Stimulated activated CD4-positive, alpha-beta T cell treated with anti-CD3 and anti-CD28 coated beads, Interleukin-1b, Interleukin-23, amount 100 ng/mL, for 4 hours (primary cell): Measurements from ENCODE around the gene CHRM3.
"Not testable (repeated sequence)": the region's sequence is repeated elsewhere in the genome, so short reads cannot be mapped to it uniquely, and the experiment has no call there.

ENCODE experiments used
- DNase-seq, 2 donors: peaks; one replicate each; pipeline ENCODE4 v3.0.0-alpha.2; 2020; ENCODE audit warnings: low read depth in 2 of 2

The CHRM3 gene

DNA sequence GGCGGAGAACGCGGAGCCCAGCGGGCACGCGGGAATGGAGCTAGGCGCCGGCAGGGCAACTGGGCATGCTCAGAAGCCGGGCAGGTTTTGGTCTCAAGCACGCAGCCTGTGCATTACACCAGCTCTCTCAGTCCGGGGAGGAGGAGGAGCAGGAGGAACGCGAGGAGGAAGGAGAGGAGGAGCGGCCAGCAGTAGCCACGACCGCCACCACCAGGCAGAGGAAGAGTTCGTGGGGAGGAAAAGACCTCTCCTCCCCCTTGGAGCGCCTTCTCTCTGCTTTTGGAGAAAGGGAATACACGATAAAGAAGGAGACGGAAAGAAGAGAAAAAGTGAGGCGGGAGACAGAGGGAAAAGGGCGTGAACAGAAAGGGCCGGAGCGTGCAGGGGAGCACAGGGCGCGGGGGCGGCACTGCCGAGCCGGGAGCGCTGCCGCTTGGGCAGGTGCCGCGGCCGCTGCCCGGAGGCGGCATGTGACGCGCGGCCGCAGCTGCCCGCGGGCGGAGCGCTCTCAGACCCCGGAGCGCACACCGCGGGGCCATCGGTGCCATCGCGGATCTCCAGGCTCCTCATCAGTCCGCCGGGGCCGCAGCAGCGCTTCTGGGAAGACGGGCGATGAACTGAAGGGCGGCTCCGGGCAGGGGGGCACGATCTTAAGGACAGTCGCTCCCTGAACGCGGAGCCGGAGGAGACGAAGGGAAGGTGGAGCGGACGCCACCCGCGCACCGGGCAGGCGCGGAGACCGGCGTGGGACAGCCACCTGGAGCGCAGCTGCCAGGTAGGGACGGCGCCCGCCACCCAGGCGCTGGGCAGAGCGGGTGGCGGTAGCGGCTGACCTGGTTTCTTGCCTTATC lies at the start of gene CHRM3:
CHRM3 (plus strand) TSS at position 116 of the 851 bp plus-strand sequence. CDS start 520,884 bp downstream, outside the sequence.
- DNase-seq: no peak

DNA sequence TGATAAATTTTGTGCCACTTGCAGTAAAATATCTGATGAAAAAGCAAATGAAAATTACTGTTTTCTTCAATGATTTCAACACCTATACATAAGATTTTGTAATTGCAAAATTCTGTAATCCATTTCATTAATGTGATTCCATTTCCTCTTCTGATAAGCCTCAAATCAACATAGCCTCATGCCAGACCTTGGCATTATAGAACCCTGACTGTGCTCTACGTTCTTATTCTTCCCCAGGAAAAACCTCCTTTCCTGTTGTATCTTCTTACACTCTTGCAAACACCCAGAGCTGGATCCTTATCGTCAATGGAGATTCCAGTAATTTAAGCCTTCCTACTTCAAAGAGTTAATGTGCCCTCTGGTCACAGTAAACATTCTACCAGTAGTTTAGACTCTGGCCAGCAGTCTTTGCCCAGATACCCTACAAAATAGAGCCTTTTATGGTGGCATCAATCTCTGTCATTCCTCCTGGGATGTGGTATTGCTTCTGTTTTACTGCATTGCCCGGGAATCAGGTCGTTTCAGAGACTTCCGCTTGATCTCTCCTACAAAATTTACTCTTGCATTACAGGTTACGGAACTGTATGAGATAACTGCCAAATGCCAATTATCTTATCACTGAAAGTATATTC lies 48.5 kb upstream of the CHRM3 start:
- DNase-seq: no peak

DNA sequence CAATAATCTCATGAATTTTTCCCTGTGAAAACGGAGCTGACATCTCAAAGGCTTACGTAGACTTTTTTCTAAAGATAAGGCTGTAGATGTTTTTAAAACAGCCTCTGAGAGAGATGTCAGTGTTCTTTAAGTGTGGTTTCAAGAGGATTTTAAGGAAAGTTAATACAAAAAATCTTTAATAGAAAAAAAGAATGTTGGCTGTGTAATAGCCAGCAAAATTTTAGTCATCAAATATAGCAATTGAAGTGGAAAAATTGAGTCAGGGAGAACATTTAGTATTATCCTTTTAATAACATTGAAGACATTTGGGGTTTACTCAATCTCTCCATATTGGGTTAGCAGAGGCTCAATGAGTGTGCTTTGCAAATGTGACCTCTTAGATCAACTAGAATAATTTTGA lies 38.6 kb upstream of the CHRM3 start:
- no peak for DNase-seq

DNA sequence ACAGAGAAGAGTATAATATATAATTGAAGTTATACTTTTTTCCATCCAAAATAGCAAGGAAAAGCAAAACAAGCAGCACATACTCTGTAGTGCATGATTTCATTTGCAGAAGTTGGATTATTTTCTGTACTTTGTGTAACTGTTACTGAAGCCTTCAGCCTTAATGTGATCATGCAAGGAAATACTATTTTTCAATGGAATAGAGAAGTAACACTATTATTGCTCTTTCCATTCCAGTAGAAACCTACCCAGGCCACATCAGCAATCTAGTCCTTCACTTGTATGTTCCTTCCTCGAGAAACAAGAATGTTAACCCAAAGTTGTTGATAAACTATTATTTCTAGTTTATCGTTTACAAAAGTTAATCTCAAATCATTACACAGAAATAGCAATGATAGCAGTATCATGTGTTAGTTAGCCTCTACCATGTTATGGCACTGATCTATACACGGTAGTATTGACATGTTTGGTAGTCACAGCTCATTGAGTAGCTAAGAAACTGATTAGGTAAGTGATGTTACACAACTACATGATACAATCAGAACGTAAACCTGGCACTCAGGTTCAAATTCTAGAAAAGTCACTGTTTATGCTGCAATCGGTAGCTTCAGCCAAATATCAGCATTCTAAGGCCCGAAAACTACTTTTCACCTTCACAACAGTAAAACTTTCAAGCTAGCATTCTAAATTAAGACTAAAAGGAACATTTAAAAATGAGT lies 37.6 kb upstream of the CHRM3 start:
- no peak for DNase-seq

DNA sequence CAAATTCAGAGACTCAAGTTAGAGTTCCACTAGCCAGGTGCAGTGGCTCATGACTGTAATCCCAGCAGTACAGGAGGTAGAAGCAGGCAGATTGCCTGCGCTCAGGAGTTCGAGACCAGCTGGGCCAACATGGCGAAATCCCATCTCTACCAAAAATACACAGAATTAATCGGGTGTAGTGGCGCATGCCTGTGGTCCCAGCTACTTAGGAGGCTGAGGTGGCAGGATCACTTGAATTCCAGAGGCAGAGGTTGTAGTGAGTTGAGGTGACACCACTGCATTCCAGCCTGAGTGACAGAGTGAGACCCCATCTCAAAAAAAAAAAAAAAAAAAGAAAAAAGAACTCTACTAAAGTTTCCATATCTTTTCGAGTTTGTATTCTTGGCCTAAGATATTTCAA lies 36.7 kb upstream of the CHRM3 start:
- no peak for DNase-seq

DNA sequence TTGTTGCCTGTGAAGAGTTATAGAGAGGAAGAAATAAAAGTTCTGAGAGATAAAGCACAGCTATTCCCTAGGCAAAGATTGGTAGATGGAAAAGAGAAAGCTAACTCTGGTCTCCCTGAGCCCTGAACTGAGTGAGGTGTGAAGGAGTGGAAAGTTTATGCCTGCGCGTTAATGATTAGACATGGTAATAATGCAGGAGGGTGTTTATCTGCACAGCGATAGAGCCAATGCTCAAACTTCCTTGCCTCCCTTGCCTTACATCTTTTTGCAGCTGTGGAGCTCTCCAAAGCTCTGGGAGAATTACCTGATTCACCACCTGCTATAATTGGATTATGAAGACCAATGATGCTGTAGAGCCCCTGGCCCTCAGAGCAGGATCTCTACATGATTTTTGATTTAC lies 32.8 kb upstream of the CHRM3 start:
- no peak for DNase-seq

DNA sequence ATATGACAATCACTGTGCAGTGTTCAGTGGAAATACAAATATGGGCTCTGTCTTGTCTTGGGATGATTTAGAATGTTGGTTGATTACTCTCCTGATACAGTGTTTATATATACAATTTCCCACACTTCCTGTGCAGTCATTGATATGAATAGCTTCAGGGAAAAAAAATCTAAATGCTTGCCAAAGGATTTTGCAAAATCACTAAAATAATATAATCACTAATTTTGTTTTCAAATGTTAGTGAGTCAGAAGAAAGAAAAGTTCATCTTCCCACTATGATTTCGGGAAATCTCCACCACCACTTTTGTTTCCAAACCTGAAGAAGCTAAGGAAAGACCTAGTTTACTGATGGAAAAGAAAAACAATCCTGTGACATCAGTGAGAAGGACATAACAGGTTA lies 32.1 kb upstream of the CHRM3 start:
- DNase-seq: no peak

DNA sequence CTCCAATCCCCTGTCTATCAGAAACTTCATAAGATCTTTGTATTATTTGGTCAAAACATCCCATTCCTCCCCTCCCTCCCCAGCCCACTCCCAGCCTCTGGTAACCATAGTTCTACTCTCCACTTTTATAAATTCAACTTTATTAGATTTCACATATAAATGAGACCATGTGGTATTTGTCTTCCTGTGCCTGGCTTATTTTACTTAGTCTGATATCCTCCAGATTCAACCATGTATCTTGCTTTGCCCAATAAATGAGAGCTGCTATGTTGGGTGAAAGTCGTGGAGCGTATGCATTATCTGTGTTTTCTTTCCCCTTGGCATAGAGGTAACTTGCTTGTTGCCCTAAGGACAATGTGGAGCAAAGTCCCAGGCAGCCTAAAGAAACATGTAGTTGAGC lies 28.5 kb upstream of the CHRM3 start:
- DNase-seq: no peak

DNA sequence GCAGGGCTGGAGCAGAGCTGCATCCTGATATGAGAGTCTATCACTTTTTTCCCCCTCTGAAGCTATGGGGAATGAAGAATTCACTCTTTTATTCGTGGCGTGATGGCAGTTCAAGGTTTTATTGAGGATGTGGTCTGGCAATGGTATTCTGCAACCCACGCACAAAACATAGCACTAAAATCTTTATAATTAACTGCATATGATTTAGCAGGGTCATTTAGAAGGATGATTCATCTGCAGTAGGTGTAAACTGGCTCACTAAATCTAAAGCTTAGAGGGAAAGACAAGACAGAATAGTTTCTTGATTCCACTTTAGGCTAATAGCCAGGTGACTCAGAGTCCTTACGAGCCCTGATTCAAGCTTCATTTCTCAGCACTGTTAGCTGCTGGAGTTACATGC lies 25.0 kb upstream of the CHRM3 start:
- DNase-seq: no peak

DNA sequence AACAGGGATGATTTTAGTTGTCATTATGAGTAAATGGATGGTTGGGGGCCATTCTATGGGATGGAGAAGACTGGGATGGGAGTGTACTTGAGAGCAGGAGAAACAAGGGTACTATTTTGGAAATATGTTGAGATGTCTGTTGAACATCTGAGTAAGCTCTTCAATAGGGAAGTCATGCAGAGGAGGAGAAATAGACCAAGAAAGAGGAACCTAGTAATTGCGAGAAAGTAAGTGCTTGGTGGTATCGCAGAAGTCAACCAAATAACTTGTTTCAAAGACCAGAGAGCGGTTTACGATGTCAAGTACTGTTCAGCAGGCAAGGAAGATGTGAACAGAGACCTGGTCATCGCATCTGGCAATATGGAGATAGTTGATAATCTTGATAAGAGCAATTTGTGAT lies 22.4 kb upstream of the CHRM3 start:
- no peak for DNase-seq

DNA sequence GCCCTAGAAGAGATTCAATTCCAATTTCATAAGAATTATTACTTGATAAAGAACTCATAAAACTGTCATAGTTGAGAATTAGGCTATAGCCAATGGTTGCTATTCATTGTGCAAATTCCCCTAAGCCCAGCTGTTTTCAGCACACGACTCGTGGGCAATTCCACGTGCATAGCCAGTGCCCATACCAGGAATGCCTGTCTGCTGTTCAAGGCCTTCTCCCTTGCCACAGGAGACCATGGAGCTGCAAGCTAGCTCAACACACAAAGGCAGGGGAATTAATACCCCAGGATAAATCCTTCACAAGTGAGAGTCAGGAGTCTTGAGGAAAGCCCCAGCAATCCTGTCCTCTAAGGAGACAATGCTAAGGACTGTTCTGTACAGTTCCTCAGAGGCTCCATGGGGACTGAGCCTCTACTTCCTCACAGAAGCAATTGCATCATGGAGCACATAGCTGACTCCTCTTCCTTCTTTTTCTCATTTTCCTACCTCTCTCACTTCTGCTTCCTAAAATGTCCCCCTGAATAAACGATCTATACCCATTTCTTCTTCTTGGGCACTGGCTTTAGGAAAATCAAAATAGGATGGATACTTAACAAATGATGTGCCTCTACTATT lies 19.1 kb upstream of the CHRM3 start:
- no peak for DNase-seq

DNA sequence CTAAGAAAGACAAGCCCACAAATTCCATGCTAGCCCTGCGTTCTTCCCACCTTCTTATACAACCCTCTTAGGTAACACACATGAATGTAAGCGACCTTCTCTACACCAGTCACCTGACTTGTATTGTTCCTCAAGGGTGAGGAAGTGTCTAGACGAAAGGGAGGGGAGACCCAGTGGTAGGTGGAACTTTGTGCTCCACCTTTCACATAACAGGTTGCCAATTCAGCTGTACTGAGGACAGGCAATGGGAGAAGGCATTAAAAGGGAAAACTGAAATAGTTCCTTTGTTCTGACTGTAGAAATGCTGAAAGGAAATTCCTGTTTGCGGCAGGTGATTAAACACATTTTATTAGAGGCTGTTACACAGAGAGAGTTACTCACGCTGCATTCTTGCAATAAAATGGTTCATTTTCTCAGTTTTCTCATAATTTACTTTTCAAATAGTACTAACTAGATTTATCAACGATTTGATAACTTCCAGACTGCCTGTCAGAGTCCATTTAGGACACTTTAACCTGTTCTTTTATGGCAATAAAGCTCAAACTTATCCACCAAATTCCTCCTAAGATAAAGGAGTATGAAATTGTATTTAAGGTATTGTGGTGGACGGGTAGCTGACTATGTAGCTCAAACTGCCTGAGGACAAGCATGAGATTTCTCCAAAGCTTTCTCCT lies 17.8 kb upstream of the CHRM3 start:
- no peak for DNase-seq

DNA sequence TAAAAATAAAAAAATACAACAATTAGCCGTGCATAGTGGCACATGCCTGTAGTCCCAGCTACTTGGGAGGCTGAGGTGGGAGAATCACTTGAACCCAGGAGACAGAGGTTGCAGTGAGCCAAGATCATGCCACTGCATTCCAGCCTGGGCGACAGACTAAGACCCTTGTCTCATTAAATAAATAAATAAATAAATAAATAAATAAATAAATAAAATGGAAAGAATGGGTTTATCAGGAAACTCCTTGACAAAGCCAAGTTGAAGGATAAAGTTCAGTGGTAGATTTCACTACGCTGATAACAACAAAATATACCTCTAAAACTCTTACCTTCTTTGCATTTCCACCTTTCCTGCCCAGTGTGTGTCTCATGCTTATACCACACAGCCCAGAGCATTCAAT lies 15.5 kb upstream of the CHRM3 start:
- not testable (repeated sequence) for DNase-seq

DNA sequence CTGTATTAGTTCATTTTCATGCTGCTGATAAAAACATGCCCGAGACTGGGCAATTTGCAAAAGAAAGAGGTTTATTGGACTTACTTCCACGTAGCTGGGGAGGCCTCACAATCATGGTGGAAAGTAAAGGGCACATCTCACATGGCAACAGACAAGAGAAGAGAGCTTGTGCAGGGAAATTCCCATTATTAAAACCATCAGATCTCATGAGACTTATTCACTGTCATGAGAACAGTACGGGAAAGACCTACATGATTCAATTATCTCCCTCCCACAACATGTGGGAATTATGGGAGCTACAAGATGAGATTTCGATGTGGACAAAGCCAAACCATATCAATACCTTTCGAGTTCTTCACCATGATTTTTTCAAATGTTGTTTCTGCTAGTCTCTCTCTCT lies 3.7 kb upstream of the CHRM3 start:
- no peak for DNase-seq

DNA sequence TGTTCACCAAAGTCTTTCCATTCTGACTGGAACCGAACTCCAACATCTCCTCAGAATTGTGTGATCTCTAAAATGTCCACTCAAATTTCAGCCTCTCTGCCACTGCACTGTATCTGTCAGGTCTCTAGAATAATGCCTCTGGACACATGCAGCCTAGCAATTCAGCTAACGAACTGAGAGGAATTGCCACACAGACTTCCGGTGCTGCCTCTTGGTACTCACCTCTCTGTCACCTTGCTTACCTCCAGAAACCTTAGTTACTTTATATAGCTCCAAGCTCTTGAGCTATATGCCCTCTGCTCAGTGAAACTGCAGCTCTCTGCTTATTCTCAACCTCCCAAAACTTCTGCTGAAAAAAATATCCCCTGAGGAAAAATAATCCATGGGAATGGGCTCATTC lies 2.7 kb upstream of the CHRM3 start:
- DNase-seq: no peak

DNA sequence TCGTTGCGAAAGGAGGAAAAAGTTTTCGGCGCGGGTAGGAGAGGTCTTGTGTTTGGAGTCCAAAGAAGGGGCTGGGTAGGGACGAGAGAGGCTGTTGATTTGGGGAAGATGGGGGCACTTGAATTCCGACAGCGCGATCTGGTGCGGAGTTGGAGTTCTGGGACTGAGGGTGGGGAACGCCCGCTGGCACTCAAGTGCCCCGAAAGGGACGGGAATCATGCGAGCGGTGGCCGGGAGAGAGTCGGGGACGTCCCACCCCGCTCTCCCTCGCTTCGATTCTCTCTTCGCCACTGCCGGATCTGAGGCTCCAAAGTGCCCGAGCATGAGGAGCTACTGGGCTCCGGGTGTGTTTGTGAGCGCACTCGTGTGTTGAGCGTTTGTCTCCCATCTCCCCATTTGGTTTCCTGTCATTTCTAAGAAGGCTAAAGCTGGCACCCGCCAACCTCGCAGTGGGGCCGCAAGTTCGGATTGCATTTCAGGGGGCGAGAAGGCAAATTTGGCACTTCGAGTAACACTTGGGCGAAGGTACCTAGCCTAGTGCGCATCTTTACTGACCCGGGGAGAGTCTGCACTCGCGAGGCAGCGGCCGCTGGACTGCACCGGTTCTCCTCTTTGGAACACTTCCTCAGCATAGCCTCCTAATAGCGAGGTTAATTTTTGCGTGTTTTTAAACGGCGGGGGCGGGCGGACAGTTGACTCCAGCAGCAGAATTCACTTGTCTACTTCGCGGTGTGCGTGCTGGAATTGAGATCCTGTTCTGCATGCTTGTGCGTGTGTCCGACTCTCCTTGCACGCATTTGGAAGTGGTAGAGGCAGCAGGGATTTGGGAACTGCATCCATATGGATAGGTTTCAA lies 1.2 kb downstream of the CHRM3 start:
- DNase-seq: no peak

DNA sequence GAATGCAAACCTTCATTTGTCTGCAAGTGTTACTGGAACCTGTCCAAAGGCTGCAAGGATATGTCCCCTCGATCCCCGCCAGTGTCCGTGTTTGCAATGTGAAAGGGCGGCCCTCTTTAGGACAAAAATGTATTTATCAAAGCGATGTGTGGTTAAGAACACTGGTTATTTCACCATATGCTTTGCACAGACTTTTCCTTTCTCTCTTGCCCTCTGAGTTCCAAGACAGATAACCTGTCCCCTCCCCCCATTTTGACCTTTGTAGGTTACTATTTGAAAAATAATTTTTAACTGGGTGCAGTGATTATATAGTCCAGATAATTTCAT lies 1.8 kb downstream of the CHRM3 start:
- no peak for DNase-seq

DNA sequence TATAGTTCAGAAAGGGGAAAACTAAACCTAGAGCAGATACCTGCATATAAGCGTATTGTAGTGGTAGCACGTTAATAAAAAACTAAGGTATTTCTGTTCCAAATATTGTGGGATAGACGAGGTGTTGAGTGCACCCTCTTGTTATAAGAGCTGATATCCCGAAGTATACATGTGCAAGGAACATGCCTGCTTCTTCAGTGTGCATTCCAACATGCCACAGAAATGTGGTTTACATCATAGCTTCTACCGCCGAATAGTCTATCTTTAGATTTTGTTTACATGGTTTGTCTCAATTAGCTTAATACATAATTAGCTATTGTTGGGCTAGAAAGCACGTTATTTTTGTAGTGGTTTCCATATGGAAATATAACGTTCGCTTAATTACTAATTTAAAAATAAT lies 2.2 kb downstream of the CHRM3 start:
- no peak for DNase-seq

DNA sequence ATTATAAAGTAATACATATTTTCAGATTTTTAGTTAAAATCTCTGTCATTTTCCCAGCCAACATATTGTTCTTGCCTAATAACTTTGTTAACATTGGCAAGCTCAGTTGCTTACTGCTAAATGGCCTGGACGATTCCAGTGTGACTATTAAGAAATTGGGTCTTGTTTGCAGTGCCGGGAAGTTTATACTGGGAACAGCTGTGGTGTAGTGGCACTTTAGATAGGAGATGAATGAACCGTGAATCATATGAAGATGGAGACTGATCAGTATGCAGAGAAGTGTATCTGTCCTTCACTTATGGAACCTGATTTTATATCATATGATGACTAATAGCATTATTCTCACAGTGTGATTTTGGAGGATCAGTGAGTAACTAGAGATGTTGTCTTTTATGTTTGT lies 3.3 kb downstream of the CHRM3 start:
- no peak for DNase-seq

DNA sequence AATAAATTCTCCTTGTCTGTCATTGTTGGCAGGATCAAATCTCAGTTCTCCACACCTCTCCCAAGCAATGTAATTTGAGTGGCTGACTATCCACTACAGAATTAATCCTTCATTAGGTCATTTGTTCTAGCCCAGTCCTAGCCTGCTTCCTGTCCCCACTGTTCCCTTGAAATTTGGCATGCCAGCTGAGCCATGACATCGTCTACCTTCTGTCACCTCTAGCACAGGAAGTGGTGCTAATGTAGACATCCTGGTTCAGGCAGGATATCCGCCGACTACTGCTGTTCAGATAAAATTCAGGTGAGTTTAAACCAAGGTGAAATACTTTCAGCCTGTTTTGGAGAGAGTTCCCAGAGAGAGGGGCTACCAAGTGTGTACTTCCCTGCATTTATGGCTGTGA lies 5.9 kb downstream of the CHRM3 start:
- DNase-seq: no peak

DNA sequence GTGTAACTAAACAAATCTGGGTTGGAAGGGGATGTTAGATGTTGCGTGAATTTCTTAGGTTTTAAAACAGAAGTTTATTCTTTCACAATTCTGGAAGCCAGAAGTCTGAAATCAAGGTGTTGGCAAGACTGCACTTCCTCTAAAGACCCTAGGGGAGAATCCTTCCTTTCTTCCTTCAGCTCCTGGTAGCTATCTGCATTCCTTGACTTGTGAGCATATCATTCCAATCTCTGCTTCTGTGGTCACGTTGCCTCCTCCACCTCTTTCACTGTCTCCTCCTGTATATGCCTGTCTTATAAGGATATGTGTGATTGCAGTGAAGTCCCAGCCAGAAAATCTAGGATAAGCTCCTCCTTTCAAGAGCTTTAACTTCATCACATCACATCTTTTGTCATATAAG lies 7.7 kb downstream of the CHRM3 start:
- DNase-seq: no peak
